WTC11 (cell line): Measurements from ENCODE around the gene EHD2. TPM values are rescaled to one million over a fixed set of nuclear protein-coding genes. Genes with fewer than 3 reads are reported as not detected.

ENCODE experiments used
- ATAC-seq: fragments of 200-7000 bp; cut with Tn5 transposase; 2 replicates; pipeline ENCODE4 v1.10.0; 2021; ENCODE audit warnings: mild to moderate bottlenecking, moderate library complexity
- CTCF ChIA-PET: fragments of 300-600 bp; sonication (Branson Sonifier 250); formaldehyde crosslinking; loops from one replicate; lab custom pipeline; 2021; ENCODE audit warnings: antibody characterized with exemption; lab: Charles Lee
- POLR2A ChIA-PET: fragments of 350-600 bp; sonication (Branson Sonifier 250); formaldehyde crosslinking; loops from one replicate; lab custom pipeline; 2021; ENCODE audit warnings: antibody characterized with exemption; lab: Charles Lee
- DNase-seq: peaks from one replicate; pipeline ENCODE4 v3.0.0; 2021; ENCODE audit warnings: low spot score
- H3K27ac Mint-ChIP-seq: 2 replicates; pipeline ENCODE4 v1.8.0; 2021; ENCODE audit warnings: mixed read lengths
- H3K27me3 Mint-ChIP-seq: 2 replicates; pipeline ENCODE4 v1.8.0; 2021; ENCODE audit warnings: low read depth, mild to moderate bottlenecking, moderate library complexity, mixed read lengths
- H3K36me3 Mint-ChIP-seq: 2 replicates; pipeline ENCODE4 v1.8.0; 2021; ENCODE audit warnings: mixed read lengths
- H3K4me1 Mint-ChIP-seq: 2 replicates; pipeline ENCODE4 v1.8.0; 2022; ENCODE audit warnings: mixed read lengths
- H3K4me3 Mint-ChIP-seq: 2 replicates; pipeline ENCODE4 v1.8.0; 2021; ENCODE audit warnings: mild to moderate bottlenecking, moderate library complexity, mixed read lengths
- H3K9me3 Mint-ChIP-seq: 2 replicates; pipeline ENCODE4 v1.8.0; 2021; ENCODE audit warnings: mixed read lengths
- AR ChIP-seq: fragments of 250-450 bp; sonication (Bioruptor Pico); IDR thresholded peaks from 2 replicates; pipeline ENCODE4 v1.9.0; 2021; ENCODE audit warnings: mild to moderate bottlenecking
- E2F1 ChIP-seq: sonication (generic); formaldehyde crosslinking; IDR thresholded peaks from 2 replicates; pipeline ENCODE4 v1.8.0; 2022; ENCODE audit warnings: mild to moderate bottlenecking, missing genetic modification reagents
- ETV6 ChIP-seq: sonication (generic); formaldehyde crosslinking; IDR thresholded peaks from 2 replicates; pipeline ENCODE4 v1.8.1; 2022; ENCODE audit warnings: mild to moderate bottlenecking, missing genetic modification reagents
- FOXJ3 ChIP-seq: sonication (generic); formaldehyde crosslinking; IDR thresholded peaks from 2 replicates; pipeline ENCODE4 v1.9.0; 2021; ENCODE audit warnings: missing genetic modification reagents, mild to moderate bottlenecking, borderline replicate concordance
- GTF2I ChIP-seq: fragments of 250-450 bp; sonication (Bioruptor Pico); conservative IDR thresholded peaks from 2 replicates; pipeline ENCODE4 v1.4.0; 2021; ENCODE audit warnings: mild to moderate bottlenecking
- HMGA2 ChIP-seq: fragments of 250-450 bp; sonication (Bioruptor Pico); IDR thresholded peaks from 2 replicates; pipeline ENCODE4 v1.4.0; 2021; ENCODE audit warnings: mild to moderate bottlenecking, moderate library complexity
- IRF2 ChIP-seq: sonication (generic); formaldehyde crosslinking; IDR thresholded peaks from 2 replicates; pipeline ENCODE4 v1.8.0; 2022; ENCODE audit warnings: low read depth, missing genetic modification reagents, borderline replicate concordance
- JAZF1 ChIP-seq: fragments of 250-450 bp; sonication (Bioruptor Pico); IDR thresholded peaks from 2 replicates; pipeline ENCODE4 v1.9.0; 2021; ENCODE audit warnings: moderate library complexity, mild to moderate bottlenecking, inconsistent platforms
- KAT7 ChIP-seq: sonication (generic); formaldehyde crosslinking; IDR thresholded peaks from 2 replicates; pipeline ENCODE4 v1.8.1; 2023; ENCODE audit warnings: missing genetic modification reagents, mild to moderate bottlenecking, borderline replicate concordance
- MLX ChIP-seq: sonication (generic); formaldehyde crosslinking; IDR thresholded peaks from 2 replicates; pipeline ENCODE4 v1.8.1; 2023; ENCODE audit warnings: mild to moderate bottlenecking, missing genetic modification reagents, moderate library complexity
- NFYB ChIP-seq: sonication (generic); formaldehyde crosslinking; conservative IDR thresholded peaks from 2 replicates; pipeline ENCODE4 v1.8.0; 2022; ENCODE audit warnings: low read depth, missing genetic modification reagents
- NR2C2 ChIP-seq: sonication (generic); formaldehyde crosslinking; IDR thresholded peaks from 2 replicates; pipeline ENCODE4 v1.8.0; 2022; ENCODE audit warnings: mild to moderate bottlenecking, missing genetic modification reagents
- RORB ChIP-seq: fragments of 250-450 bp; sonication (Bioruptor Pico); IDR thresholded peaks from 2 replicates; pipeline ENCODE4 v1.9.0; 2021; ENCODE audit warnings: mild to moderate bottlenecking
- SMAD4 ChIP-seq: sonication (generic); formaldehyde crosslinking; IDR thresholded peaks from 2 replicates; pipeline ENCODE4 v1.8.0; 2022; ENCODE audit warnings: mild to moderate bottlenecking, missing genetic modification reagents
- SOX15 ChIP-seq: fragments of 250-450 bp; sonication (Bioruptor Pico); IDR thresholded peaks from 2 replicates; pipeline ENCODE4 v1.9.0; 2021; ENCODE audit warnings: mild to moderate bottlenecking
- STAT6 ChIP-seq: sonication (generic); formaldehyde crosslinking; conservative IDR thresholded peaks from 2 replicates; pipeline ENCODE4 v1.8.1; 2023; ENCODE audit warnings: mild to moderate bottlenecking, low read depth, missing genetic modification reagents, moderate library complexity
- USF1 ChIP-seq: sonication (generic); formaldehyde crosslinking; IDR thresholded peaks from 2 replicates; pipeline ENCODE4 v1.8.0; 2022; ENCODE audit warnings: mild to moderate bottlenecking, missing genetic modification reagents
- ZMAT4 ChIP-seq: fragments of 250-450 bp; sonication (Bioruptor Pico); IDR thresholded peaks from 2 replicates; pipeline ENCODE4 v1.9.0; 2021; ENCODE audit warnings: mild to moderate bottlenecking
- ZNF232 ChIP-seq: sonication (generic); formaldehyde crosslinking; IDR thresholded peaks from 2 replicates; pipeline ENCODE4 v1.8.0; 2022; ENCODE audit warnings: mild to moderate bottlenecking, missing genetic modification reagents
- ZNF396 ChIP-seq: fragments of 250-450 bp; sonication (Bioruptor Pico); IDR thresholded peaks from 2 replicates; pipeline ENCODE4 v1.8.0; 2021; ENCODE audit warnings: mild to moderate bottlenecking, moderate library complexity, borderline replicate concordance
- ZNF416 ChIP-seq: fragments of 250-450 bp; sonication (Bioruptor Pico); IDR thresholded peaks from 2 replicates; pipeline ENCODE4 v1.9.0; 2021; ENCODE audit warnings: mild to moderate bottlenecking, inconsistent platforms
- ZNF512 ChIP-seq: sonication (generic); formaldehyde crosslinking; IDR thresholded peaks from 2 replicates; pipeline ENCODE4 v1.8.1; 2022; ENCODE audit warnings: missing genetic modification reagents, borderline replicate concordance
- ZNF671 ChIP-seq: fragments of 250-450 bp; sonication (Bioruptor Pico); IDR thresholded peaks from 2 replicates; pipeline ENCODE4 v1.8.0; 2021; ENCODE audit warnings: mild to moderate bottlenecking
- total RNA-seq: library from RNA; stranded (reverse); gene quantifications from 3 replicates; pipeline ENCODE4 v1.2.3, GENCODE V29; 2021

Gene EHD2
- total RNA-seq, 1 experiment from 2014 or later: 11.8 TPM

GRCh38 chr19:47670736-47671135, 42.5 kb upstream of the EHD2 start (continued):
- TF ChIP-seq E2F1: no peak
- no peak for TF ChIP-seq JAZF1 (CRISPR knock-in tag)
- no peak for TF ChIP-seq ETV6 (CRISPR knock-in tag)
- no peak for TF ChIP-seq NFYB (CRISPR knock-in tag)
- TF ChIP-seq USF1 (CRISPR knock-in tag): no peak
- no peak for TF ChIP-seq KAT7
- TF ChIP-seq ZMAT4: no peak

GRCh38 chr19:47671499-47671898, 41.7 kb upstream of the EHD2 start:
- no peak for DNase-seq
- POLR2A ChIA-PET: interaction anchor here (0.6 kb wide), 1 partner anchor 1934 kb away, joined by 3 read pairs; no protein-coding TSS in a partner anchor
- Mint-ChIP-seq H3K27me3 (no peaks in the 10 kb centered on the region), H3K36me3 (peaks cover 24% of the 10 kb centered on the region), H3K9me3 (no peaks in the 10 kb centered on the region), H3K27ac (no peak overlapping the region), H3K4me3 (no peak overlapping the region), H3K4me1 (peaks cover 12% of the 10 kb centered on the region)
- CTCF ChIA-PET: no interaction called here
- ATAC-seq: no peak
- TF ChIP-seq RORB (CRISPR knock-in tag) (no peak), SOX15 (CRISPR knock-in tag) (no peak), MLX (no peak), ZNF416 (no peak), FOXJ3 (CRISPR knock-in tag) (no peak), IRF2 (no peak), ZNF671 (CRISPR knock-in tag) (no peak), HMGA2 (no peak), ETV6 (CRISPR knock-in tag) (no peak), ZNF396 (no peak), NR2C2 (CRISPR knock-in tag) (no peak), ZNF512 (CRISPR knock-in tag) (no peak), GTF2I (CRISPR knock-in tag) (no peak), SMAD4 (CRISPR knock-in tag) (no peak), NFYB (CRISPR knock-in tag) (no peak), ZNF232 (CRISPR knock-in tag) (no peak), STAT6 (CRISPR knock-in tag) (no peak), AR (CRISPR knock-in tag) (no peak)
